ENCODE data around the gene IRAK1BP1.
A peak's percentile ranks its signal among the peaks of the same experiment; 100 is the strongest.
"Not testable (repeated sequence)": the region's sequence is repeated elsewhere in the genome, so short reads cannot be mapped to it uniquely, and the experiment has no call there.

Gene IRAK1BP1

DNA sequence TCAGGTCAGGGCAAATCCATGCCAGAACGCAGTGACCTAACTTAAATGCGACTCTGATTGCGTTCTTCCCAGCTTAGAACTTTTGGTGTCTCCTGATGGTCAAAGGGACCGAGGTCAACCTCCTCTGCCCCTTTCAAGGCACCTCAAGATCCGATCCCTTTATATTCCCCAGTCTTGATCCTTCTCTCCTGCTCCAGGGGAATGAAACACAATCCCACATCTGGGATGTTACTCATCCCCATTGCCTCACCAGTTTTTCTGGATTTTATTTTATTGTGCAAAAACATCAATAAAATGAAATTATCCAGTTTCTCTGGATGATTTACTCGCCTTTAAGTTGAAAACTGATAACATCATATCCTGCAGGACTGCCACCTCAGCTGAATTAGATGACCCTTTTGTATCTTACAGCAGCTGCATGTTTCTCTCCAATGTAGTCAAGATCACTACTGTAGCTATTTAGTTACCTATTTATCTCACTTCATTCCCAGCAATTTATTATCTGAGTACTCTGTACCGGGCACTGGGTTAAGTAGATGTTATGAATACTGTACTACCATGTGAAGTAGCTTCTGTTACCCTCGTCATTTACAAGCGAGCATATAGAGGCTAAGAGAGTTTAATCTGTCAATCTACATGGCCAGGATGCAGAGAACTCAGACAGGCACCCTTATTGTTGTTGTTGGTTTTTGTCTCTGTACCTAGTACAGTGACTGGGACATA lies 44.0 kb downstream of the IRAK1BP1 start:
- Mint-ChIP-seq H3K4me1 (peaks cover 16 to 22% of the 10 kb centered on the region in 2 donors), H3K9me3 (peaks cover 0 to 3% of the 10 kb centered on the region in 2 donors), H3K36me3 (peaks cover 0 to 13% of the 10 kb centered on the region in 2 donors), H3K27ac (no peak overlapping the region), H3K4me3 (peak overlapping the region; percentile 62 to 71), H3K27me3 (peaks cover 26 to 29% of the 10 kb centered on the region in 2 donors)
- DNase-seq (no peak), ATAC-seq (replicated peaks) (no peak)

DNA sequence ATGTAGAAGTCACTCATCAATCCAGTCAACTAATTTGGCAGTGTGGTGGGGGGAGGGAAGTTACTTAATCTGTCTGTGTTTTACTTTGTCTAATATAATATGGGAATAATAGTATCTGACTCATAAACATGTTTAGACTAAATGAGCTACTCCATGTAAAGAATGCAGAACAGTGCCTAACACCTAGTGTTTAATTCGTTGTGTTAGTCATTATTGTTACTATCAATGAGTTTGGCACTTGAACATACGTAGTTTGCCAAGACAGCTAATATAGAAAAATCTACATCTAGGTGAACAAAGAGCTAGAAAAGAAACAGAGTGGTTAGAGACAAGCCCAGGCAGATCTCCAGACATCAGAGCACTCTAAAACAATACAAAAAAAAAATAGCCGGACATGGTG lies 49.1 kb downstream of the IRAK1BP1 start:
- DNase-seq (no peak), ATAC-seq (replicated peaks) (no peak)
- Mint-ChIP-seq H3K9me3 (peaks cover 24 to 31% of the 10 kb centered on the region in 2 donors), H3K36me3 (peaks cover 6 to 21% of the 10 kb centered on the region in 2 donors), H3K27ac (no peak overlapping the region), H3K27me3 (peaks cover 4 to 17% of the 10 kb centered on the region in 2 donors), H3K4me3 (no peak overlapping the region), H3K4me1 (no peaks in the 10 kb centered on the region)

DNA sequence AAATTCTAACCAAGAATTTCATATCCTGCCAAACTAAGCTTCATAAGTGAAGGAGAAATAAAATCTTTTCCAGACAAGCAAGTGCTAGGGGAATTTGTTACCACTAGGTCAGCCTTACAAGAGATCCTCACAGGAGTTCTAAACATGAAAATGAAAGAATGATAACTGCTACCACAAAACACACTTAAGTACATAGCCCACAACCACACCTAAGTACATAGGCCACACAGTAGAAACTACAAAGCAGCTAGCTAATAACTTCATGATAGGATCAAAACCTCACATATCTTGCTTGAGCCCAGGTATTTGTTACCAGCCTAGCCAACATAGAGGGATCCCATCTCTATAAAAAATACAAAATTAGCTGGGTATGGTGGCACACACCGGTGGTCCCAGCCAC lies 50.4 kb downstream of the IRAK1BP1 start:
- peaks cover 6 to 21% of the 10 kb centered on the region in 2 donors for H3K36me3 Mint-ChIP-seq
- H3K9me3 Mint-ChIP-seq: peaks cover 28 to 38% of the 10 kb centered on the region in 2 donors
- no peaks in the 10 kb centered on the region for H3K4me1 Mint-ChIP-seq

DNA sequence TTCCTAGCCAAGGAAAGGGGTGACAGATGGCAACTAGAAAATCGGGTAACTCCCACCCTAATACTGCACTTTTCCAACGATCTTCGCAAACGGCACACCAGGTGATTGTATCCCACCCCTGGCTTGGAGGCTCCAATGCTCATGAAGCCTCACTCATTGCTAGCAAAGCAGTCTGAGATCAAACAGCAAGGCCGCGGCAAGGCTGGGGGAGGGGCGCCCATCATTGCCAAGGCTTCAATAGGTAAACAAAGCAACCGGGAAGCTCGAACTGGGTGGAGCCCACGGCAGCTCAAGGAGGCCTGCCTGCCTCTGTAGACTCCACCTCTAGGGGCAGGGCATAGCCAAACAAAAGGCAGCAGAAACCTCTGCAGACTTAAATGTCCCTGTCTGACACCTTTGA lies 53.8 kb downstream of the IRAK1BP1 start:
- peaks cover 37 to 49% of the 10 kb centered on the region in 2 donors for H3K9me3 Mint-ChIP-seq
- ATAC-seq (replicated peaks); H3K4me1 Mint-ChIP-seq; H3K27me3 Mint-ChIP-seq; DNase-seq; H3K27ac Mint-ChIP-seq; H3K4me3 Mint-ChIP-seq: not testable (repeated sequence)
- H3K36me3 Mint-ChIP-seq: peaks cover 6 to 24% of the 10 kb centered on the region in 2 donors

More for the DNA sequence above, 50.4 kb downstream of the IRAK1BP1 start:
- H3K4me3 Mint-ChIP-seq: no peak overlapping the region
- DNase-seq: no peak
- H3K27me3 Mint-ChIP-seq: peaks cover 0 to 9% of the 10 kb centered on the region in 2 donors
- no peak overlapping the region for H3K27ac Mint-ChIP-seq
- no peak for ATAC-seq (replicated peaks)

DNA sequence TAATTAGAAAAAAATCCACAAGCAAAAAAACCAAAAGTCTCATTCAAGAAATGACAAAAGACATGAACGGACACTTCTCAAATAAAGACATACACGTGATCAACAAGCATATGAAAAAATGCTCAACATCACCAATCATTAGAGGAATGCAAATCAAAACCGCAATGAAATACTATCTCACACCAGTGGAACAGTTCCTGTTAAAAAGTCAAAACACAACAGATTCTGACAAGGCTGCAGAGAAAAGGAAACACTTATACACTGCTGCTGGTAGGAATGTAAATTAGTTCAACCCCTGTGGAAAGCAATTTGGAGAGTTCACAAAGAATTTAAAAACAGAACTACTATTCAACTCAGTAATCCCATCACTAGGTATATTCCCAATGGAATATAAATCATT lies 58.0 kb downstream of the IRAK1BP1 start:
- Mint-ChIP-seq H3K27ac (no peak overlapping the region), H3K4me3 (no peak overlapping the region), H3K9me3 (peaks cover 33 to 42% of the 10 kb centered on the region in 2 donors), H3K36me3 (peaks cover 0 to 6% of the 10 kb centered on the region in 2 donors), H3K27me3 (peaks cover 0 to 7% of the 10 kb centered on the region in 2 donors), H3K4me1 (no peaks in the 10 kb centered on the region)
- DNase-seq (no peak), ATAC-seq (replicated peaks) (no peak)

DNA sequence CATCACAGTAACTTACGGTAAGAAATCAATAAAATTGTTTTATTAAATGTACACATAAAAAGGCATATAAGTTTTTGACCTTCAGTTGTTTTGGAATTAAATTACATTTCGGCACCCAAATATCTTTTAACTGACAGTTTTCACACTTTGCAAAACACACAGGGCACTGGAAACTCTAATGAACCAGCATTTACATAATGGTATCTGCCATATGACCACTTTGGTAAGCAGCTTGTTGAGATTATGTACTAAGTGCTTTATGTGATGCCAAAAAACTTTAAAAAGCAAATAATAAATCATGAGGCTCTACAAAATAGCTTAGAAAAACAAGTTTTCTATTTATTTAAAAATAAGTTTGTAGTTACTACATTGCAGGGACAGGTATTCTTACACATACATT lies 68.2 kb downstream of the IRAK1BP1 start:
- ATAC-seq (replicated peaks) (no peak), DNase-seq (no peak)
- Mint-ChIP-seq H3K36me3 (peaks cover 0 to 13% of the 10 kb centered on the region in 2 donors), H3K9me3 (peaks cover 3 to 4% of the 10 kb centered on the region in 2 donors), H3K27ac (no peak overlapping the region), H3K4me3 (no peak overlapping the region), H3K27me3 (no peaks in the 10 kb centered on the region), H3K4me1 (no peaks in the 10 kb centered on the region)

DNA sequence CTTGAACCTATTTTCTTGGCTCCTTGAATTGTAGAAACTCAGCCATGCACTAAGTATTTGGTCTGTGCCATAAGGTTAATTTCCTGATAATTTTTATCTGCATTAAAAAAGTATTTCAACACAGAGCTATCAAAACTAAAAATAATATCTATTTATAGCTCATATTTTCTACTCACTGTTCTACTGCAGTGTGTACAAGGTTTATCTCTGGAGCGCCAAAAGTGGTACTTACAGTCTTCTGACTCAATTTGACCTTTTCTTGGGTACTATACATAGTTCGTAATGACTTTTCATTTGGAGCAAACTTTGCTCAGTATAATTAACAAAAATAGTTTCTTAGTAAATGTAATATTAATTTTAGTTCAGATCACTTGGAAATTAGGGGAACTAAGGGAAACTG lies 69.2 kb downstream of the IRAK1BP1 start:
- DNase-seq: no peak
- peaks cover 3 to 4% of the 10 kb centered on the region in 2 donors for H3K9me3 Mint-ChIP-seq
- H3K36me3 Mint-ChIP-seq: peaks cover 5 to 20% of the 10 kb centered on the region in 2 donors
- no peaks in the 10 kb centered on the region for H3K27me3 Mint-ChIP-seq
- ATAC-seq (replicated peaks): no peak
- no peaks in the 10 kb centered on the region for H3K4me1 Mint-ChIP-seq
- H3K27ac Mint-ChIP-seq: no peak overlapping the region
- no peak overlapping the region for H3K4me3 Mint-ChIP-seq

DNA sequence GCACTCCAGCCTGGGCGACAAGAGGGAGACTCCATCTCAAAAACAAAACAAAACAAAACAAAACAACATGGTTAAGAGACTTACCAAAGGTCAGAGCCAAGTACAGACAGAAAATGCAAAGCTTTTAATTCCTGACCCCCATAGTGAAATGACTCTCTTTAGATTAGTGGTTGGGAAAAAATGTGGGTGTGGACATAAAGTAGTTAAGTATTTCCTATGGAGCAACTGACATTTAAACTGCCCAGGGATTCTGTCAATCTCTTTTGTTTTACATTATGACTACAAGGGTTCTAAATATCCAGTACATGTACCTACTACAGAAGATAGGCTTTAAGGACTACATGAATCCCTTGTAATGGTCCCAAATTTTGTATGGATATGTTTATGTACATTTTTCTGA lies 75.1 kb downstream of the IRAK1BP1 start:
- no peaks in the 10 kb centered on the region for H3K4me1 Mint-ChIP-seq
- H3K9me3 Mint-ChIP-seq: no peaks in the 10 kb centered on the region
- no peak overlapping the region for H3K27ac Mint-ChIP-seq
- ATAC-seq (replicated peaks) (no peak), DNase-seq (no peak)
- H3K27me3 Mint-ChIP-seq: no peaks in the 10 kb centered on the region
- no peak overlapping the region for H3K4me3 Mint-ChIP-seq
- H3K36me3 Mint-ChIP-seq: peaks cover 28 to 40% of the 10 kb centered on the region in 2 donors

DNA sequence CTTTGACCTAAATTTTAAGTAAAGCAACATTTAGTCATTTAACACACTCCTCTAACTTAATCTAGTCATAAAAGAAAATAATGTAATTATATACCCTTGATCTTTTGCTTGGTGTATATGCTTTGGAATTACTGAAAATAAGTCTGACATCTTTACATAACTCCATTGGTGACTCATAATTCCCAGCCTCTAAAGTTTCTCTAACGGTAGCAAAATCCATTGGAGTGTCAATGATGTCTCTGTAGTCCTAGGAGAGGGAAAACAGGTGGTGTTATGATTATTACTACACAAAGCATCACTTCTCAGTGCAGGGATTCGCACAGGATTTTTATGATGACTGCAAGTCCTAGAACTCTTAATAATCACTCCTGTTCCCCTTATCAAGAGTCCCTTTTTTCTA lies 80.2 kb downstream of the IRAK1BP1 start:
- Mint-ChIP-seq H3K27me3 (no peaks in the 10 kb centered on the region), H3K27ac (no peak overlapping the region), H3K9me3 (peaks cover 8 to 11% of the 10 kb centered on the region in 2 donors), H3K4me3 (no peak overlapping the region), H3K4me1 (no peaks in the 10 kb centered on the region), H3K36me3 (peaks cover 48 to 62% of the 10 kb centered on the region in 2 donors)
- no peak for ATAC-seq (replicated peaks)
- no peak for DNase-seq

DNA sequence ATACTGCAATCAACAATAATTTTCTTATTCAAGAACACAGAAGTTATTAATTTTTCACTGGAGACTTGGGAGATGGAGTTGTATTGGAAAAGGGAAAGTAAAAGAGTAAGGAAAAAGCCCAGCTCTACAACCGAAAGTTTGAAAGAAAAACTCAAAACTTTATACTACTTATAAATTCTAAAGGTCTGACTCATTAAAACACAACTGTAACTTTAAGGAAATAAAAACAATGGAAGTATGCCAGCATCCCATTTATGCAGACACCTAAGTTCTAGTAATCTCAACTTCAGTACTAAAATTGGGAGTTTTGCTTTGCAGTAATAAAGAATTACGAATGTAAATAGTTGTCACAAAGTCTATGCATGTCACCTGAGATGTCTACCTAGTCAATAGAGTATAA lies 80.6 kb downstream of the IRAK1BP1 start:
- no peak overlapping the region for H3K27ac Mint-ChIP-seq
- no peak for DNase-seq

DNA sequence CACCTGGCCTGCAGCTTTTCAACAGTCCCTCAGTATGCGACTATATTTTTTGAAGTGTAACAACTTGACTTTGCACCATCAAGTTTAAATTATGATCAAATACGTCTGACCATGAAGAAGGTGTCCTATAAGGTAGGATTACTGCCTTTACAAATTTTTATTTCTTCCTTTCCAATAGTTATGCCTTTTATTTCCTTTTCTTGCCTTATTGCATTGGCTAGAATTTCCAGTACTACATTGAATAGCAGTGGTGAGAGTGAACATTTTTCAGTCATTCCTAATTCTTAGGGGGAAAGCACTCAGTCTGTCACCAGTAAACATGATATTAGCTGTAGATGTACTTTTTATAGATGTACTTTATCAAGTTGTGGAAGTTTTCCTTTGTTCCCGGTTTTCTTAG lies 81.4 kb downstream of the IRAK1BP1 start:
- Mint-ChIP-seq H3K36me3 (peaks cover 56 to 67% of the 10 kb centered on the region in 2 donors), H3K4me3 (no peak overlapping the region), H3K27me3 (no peaks in the 10 kb centered on the region), H3K9me3 (peaks cover 10 to 12% of the 10 kb centered on the region in 2 donors), H3K4me1 (no peaks in the 10 kb centered on the region), H3K27ac (no peak overlapping the region)
- ATAC-seq (replicated peaks) (no peak), DNase-seq (no peak)

More for the DNA sequence above, 80.6 kb downstream of the IRAK1BP1 start:
- H3K9me3 Mint-ChIP-seq: peaks cover 10 to 12% of the 10 kb centered on the region in 2 donors
- H3K27me3 Mint-ChIP-seq: no peaks in the 10 kb centered on the region
- peaks cover 52 to 66% of the 10 kb centered on the region in 2 donors for H3K36me3 Mint-ChIP-seq
- H3K4me1 Mint-ChIP-seq: no peaks in the 10 kb centered on the region
- H3K4me3 Mint-ChIP-seq: no peak overlapping the region
- ATAC-seq (replicated peaks): no peak

DNA sequence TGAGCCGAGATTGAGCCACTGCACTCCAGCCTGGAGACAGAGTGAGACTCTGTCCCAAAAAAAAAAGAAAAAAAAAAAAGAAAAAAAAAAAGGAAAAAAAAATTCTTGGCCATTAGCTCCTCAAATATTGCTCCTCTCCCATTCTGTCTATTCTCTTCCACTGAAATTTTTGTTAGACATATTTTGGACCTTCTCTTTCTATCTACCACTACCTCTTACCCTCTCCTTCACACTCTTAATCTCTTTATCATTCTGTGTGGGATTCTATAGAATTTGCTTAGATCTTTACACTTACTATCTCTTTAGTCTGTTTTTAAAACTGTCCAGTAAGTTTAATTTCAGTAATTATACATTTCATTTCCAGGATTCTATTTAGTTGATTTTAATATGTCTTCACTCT lies 85.0 kb downstream of the IRAK1BP1 start:
- no peaks in the 10 kb centered on the region for H3K4me1 Mint-ChIP-seq
- no peak for ATAC-seq (replicated peaks)

More for the DNA sequence above, 85.0 kb downstream of the IRAK1BP1 start:
- no peak overlapping the region for H3K27ac Mint-ChIP-seq
- H3K9me3 Mint-ChIP-seq: peaks cover 10 to 12% of the 10 kb centered on the region in 2 donors
- DNase-seq: no peak
- H3K4me3 Mint-ChIP-seq: no peak overlapping the region
- no peaks in the 10 kb centered on the region for H3K27me3 Mint-ChIP-seq
- H3K36me3 Mint-ChIP-seq: peaks cover 61 to 72% of the 10 kb centered on the region in 2 donors

Data from stimulated activated naive B cell treated with anti-CD40 and anti-IgM and Interleukin-4, amounts not matched to agents 10 μg/mL and 1 μg/mL and 100 μg/mL, for 72 hours (primary cell).